Mesenteric fat pad (tissue), 1 donor: Measurements from ENCODE around the gene FAM204A. TPM values are rescaled to one million over a fixed set of nuclear protein-coding genes. Genes with fewer than 3 reads are reported as not detected.

ENCODE experiments used
- DNase-seq: peaks from one replicate; pipeline ENCODE4 v3.0.0-alpha.2; 2020; ENCODE audit warnings: low spot score
- total RNA-seq: library from RNA; stranded (reverse); fragmentation: NEBNext Ultra II Directional; extraction: Animal tissue kit (Norgen Biotek cat#: 25700); gene quantifications from one replicate; pipeline ENCODE4 v1.2.1, GENCODE V29; 2021
- donor health status: DM: yes; HTN: yes; CAD: no.

FAM204A gene
- total RNA-seq, 1 donor from 2014 or later: 72.8 TPM

DNA sequence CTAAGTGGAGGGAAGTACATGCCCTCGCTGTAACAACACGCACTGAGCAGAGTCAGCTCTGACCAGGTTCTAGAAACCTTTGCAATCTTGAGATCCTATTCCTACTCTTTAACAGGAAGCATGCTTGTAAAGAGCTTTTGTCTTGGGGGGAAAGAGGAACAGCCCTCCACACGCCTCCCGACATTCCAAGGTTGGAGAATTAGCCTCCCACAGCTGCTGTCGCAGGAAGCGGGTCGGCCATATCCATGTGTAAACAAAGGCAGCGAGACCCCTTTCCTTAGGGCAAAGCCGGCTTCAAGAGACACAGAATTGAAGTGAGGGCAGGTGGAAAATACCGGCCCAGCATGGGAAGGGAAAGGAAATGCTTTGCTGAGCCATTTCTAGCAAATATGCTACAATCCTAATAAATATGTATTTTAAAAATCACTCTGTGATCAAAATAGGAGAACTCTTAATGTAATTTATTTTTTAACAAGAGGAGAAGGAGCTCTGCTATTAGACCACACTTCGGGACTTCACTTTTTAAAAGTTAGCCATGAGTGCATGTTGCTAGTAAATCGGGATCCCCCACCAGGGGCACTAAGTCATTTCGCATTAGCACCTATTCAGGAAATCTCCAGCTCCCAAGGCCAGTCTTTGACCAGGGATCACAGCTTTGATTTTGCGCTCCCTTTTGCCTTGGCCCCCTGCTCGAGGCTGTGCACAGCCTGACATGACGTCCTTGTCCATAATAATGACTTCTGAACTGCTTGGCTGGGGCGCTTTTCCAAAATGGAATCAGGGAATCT lies 55.9 kb downstream of the FAM204A start:
- no peak for DNase-seq

- no peak for DNase-seq
Observed at GRCh38 chr10:118282670-118283069, 59.5 kb downstream of the FAM204A start.

DNA sequence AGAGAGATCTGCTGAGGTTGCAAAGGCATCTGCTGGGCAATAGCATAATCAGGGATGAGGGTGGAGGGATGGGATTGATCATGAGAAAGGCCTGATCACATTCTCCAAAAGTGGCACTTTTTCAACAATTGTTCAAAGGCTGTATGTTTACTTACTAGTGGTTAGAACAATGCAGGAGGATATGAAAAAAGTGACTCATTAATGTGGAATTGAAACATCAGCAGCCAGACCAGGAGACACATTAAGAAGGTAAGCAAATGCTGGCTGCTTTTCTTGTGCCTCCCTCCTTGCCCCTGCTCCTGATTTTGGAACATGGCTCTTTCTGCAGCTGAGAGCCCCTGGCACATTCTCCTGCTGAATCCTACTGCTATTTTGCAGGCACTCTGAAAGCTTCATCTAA lies 63.5 kb downstream of the FAM204A start:
- DNase-seq: no peak

GRCh38 chr10:118277871-118278270 lies 64.3 kb downstream of the FAM204A start:
- DNase-seq: no peak

- no peak for DNase-seq
Observed at GRCh38 chr10:118276727-118277126, 65.4 kb downstream of the FAM204A start.

DNA sequence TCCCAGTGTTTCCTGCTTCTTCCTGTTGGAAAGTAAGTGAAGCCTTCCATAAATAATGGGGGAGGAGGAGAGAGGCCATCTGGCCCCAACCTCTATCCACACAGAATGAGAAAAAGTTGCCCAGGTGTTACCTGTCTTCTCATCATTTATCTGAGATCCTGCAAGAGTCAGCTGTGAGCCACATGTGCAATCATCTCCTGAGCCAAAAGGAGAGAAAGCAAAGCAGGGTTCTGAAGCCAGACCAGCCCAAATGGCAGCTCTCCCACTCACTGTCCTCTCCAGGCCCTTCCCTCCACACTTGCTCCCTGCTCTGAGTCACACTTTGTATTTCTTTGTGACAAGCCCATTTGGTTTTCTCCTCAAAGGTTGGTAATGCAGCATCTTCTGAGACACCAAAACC lies 65.9 kb downstream of the FAM204A start:
- DNase-seq: no peak

GRCh38 chr10:118273662-118274061 lies 68.5 kb downstream of the FAM204A start:
- no peak for DNase-seq

- DNase-seq: no peak
Observed at GRCh38 chr10:118272767-118273166, 69.4 kb downstream of the FAM204A start.

DNA sequence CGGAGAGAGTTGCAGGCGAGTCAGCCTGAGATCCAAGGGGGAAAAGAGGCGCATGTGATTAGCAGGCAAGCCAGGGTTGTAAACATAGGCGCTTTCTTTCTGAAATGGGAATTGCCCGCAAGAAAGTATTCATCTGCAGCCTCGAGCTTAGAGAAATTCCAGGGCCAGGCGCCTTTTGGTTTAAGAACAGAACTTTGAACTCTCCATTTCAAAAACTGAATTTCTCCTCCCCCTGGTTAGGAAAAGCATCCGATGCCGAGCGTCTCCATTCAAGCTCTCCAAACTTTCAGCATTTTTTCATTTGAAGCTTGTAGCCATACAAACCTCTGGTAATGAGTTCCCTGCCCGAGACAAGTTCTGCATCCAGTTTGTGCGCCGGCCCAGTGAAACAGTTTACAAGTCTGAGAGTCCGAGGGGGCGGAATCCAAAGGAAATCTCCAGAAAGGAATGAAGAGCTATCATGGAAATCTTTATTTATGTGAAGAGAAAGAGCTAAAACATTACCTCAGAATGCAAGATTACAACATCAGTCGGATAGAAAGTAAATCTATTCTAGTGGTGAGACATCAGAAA lies 69.9 kb downstream of the FAM204A start:
- no peak for DNase-seq

DNA sequence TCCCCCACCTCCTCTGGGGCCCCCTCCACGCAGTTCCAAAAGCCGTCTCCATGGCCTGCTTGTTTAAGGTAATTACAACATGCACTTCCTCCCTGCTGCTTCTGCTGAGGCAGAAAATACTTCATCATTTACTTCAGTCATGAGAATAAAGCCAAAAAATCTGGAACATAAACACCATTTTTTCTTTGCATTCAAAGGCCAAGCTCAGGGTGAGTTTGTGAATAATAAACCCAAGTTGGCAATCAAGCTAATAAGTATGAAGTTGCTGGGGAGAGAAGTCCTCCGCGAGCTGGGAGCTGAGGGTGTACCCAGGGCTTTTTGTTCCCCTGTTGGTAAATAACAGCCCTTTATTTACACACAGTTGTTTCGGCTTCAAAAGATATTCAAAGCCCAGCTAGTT lies 70.5 kb downstream of the FAM204A start:
- no peak for DNase-seq

- no peak for DNase-seq
Observed at GRCh38 chr10:118266098-118266748, 75.9 kb downstream of the FAM204A start.

DNA sequence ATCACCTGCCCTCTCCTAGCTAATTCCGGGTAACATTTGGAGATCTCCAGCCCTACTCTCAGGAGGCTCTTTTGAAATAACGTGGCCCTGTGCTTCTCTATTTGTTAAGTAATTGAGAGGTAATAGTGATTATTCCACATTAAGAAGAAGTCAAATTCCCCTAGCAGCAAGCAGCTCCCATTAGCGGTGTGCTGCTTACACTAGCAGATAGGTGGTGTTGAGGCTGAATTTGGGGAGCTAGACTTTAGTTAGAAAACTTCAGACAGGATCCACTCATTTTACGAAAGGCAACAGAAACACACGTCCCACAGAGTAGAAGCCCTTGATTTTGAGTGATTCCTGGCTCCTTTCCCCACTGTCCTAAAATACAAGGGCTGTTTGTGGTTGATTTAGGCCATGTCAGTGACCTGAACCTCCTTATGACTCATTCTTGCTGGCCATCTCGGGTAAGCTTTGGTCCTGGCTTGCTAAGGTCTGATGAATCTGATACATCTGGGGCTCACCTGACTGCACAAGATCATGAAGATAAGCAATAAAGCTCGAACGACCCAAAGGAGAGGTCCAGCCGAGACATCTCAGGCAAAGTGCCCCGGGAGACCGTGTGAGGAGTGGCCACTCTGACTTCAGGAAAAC lies 77.2 kb downstream of the FAM204A start:
- DNase-seq: no peak

DNA sequence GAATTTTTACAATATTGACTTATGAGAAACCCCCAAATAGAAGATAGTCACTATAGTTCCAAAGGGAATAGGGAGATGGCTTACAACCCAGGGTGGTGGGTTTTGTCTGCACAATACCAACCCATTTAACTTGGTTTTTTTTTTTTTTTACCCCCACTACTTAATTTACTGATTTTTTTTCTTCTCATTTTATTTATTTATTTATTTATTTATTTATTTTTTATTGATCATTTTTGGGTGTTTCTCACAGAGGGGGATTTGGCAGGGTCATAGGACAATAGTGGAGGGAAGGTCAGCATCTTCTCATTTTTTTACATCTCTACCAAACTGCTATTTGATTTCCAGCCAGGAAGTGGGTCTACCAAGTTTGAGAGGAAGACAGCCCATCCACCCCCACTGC lies 77.9 kb downstream of the FAM204A start:
- DNase-seq: no peak

- no peak for DNase-seq
Observed at GRCh38 chr10:118262538-118262937, 79.6 kb downstream of the FAM204A start.

- DNase-seq: no peak
Observed at GRCh38 chr10:118259288-118259906, 82.7 kb downstream of the FAM204A start.

DNA sequence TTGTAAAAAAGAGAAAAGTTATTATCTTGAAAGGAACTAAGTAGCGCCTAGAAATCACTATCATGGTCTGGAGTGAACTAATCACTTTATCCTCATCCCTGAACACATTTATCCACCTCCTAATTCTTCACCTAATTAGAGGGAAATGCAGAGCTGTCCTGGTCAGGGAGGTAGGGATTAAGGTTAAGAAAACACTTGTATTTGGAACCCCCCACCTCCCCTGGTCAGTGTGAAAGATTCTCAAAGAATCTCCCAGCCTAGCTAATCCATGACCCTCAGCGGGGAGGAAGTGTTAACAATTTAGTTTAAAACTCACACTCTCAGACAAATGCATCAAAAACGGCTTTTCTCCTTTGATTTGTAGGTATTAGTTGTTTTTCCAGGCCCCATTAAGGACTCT lies 83.8 kb downstream of the FAM204A start:
- no peak for DNase-seq

- DNase-seq: no peak
Observed at GRCh38 chr10:118256825-118257570, 85.1 kb downstream of the FAM204A start.

GRCh38 chr10:118256209-118256608 lies 85.9 kb downstream of the FAM204A start:
- DNase-seq: no peak

GRCh38 chr10:118255355-118255754 lies 86.8 kb downstream of the FAM204A start:
- DNase-seq: no peak

- no peak for DNase-seq
Observed at GRCh38 chr10:118254654-118255053, 87.5 kb downstream of the FAM204A start.

DNA sequence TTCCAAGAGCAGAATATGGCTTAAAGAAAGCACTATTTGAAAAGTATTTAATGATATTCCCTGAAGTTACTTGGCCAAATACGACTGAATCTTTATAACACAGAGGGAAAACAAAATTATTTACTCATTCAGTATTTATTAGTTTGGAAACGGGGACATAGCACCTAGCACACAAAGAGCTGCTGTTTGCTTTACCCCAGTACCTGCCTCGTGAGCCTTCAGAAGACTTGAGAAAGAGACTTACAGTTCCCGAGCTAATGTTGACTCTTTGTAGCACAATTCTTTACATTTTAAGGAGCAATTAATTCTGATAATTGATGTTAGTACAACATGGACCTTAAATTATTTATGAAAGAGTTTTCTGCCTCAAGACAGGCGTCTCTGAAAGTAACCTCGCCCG lies 88.7 kb downstream of the FAM204A start:
- DNase-seq: no peak
